ENCODE data around the gene SEC14L6.

The SEC14L6 gene

GRCh38 chr22:30491381-30491780 lies 55.2 kb downstream of the SEC14L6 start:
- DNase-seq = no peak

- no peak for DNase-seq
These were observed 56.1 kb downstream of the SEC14L6 start for GRCh38 chr22:30490399-30490798.

- DNase-seq = no peak
These were observed 58.4 kb downstream of the SEC14L6 start for GRCh38 chr22:30488121-30488520.

- no peak for DNase-seq
These were observed 59.9 kb downstream of the SEC14L6 start for GRCh38 chr22:30486661-30487115.

- no peak for DNase-seq
These were observed 60.4 kb downstream of the SEC14L6 start for GRCh38 chr22:30486118-30486517.

GRCh38 chr22:30485362-30485988 lies 61.1 kb downstream of the SEC14L6 start:
- DNase-seq = peak; percentile 78

- no peak for DNase-seq
These were observed 63.4 kb downstream of the SEC14L6 start for GRCh38 chr22:30483169-30483568.

- DNase-seq = no peak
These were observed 64.8 kb downstream of the SEC14L6 start for GRCh38 chr22:30481711-30482110.

- no peak for DNase-seq
These were observed 66.6 kb downstream of the SEC14L6 start for GRCh38 chr22:30479981-30480380.

- no peak for DNase-seq
These were observed 71.7 kb downstream of the SEC14L6 start for GRCh38 chr22:30474683-30475424.

- no peak for DNase-seq
These were observed 72.4 kb downstream of the SEC14L6 start for GRCh38 chr22:30474121-30474520.

GRCh38 chr22:30472994-30473720 lies 73.4 kb downstream of the SEC14L6 start:
- no peak for DNase-seq

Measured in stimulated activated CD4-positive, alpha-beta T cell treated with anti-CD3 and anti-CD28 coated beads, Interleukin-15, amount 100 ng/mL, for 24 hours (primary cell).